ENCODE results near the gene CRPPA. TPM values are rescaled to one million over a fixed set of nuclear protein-coding genes. Genes with fewer than 3 reads are reported as not detected.

Gene CRPPA
- total RNA-seq, 1 donor from 2014 or later = 3.9 TPM

DNA sequence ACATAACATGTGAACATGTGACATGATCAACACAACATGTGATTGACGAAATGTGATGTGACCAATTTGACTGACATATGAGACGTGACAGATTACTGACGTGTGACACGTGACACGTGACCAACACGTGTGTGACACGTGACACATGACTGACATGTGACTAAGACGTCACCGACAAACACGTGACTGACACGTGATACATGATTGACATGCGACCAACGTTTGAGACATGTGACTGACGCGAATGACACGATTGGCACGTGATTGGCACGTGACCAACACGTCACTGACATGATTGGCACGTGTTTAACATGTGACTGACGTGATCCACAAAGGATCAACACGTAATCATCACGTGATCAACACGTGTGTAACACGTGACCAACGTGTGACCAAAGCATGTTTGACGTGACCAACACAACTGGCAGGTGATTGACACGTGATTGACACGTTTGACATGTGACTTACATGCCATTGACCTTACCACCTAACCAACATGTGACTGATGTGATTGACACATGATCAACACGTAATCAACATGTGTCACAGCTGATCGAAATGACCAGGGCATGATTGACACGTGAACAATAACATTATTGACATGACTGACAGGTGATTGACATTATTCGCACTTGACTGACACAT, 23.7 kb downstream of the CRPPA start:
- DNase-seq (ENCODE audit: low read depth) (no peak), FAIRE-seq (no peak)
- Histone ChIP-seq H3K79me2 (ENCODE audit: insufficient read depth, low read length) (no peaks in the 10 kb centered on the region), H3K9ac (ENCODE audit: low read length) (no peak overlapping the region), H3K36me3 (ENCODE audit: insufficient read depth, low read length) (no peaks in the 10 kb centered on the region), H3K4me3 (ENCODE audit: insufficient read depth, low read depth, low read length) (no peak overlapping the region), H3K27me3 (ENCODE audit: insufficient read depth, low read length) (no peaks in the 10 kb centered on the region), H4K20me1 (ENCODE audit: insufficient read depth, low read length) (no peaks in the 10 kb centered on the region), H3K4me1 (ENCODE audit: insufficient read depth, low read length) (no peaks in the 10 kb centered on the region), H3K4me2 (ENCODE audit: low read length) (no peak overlapping the region), H2AFZ (ENCODE audit: low read depth, low read length) (no peak overlapping the region), H3K9me3 (ENCODE audit: insufficient read depth, low read depth, low read length) (peaks cover 41% of the 10 kb centered on the region), H3K27ac (ENCODE audit: low read depth, low read length) (no peak overlapping the region)
- H3K4me3 Mint-ChIP-seq (ENCODE audit: unreplicated experiment) = no peak overlapping the region
- H3K27ac Mint-ChIP-seq (ENCODE audit: unreplicated experiment) = no peak overlapping the region
- no peak for TF ChIP-seq EZH2 (IDR thresholded peaks at IDR 0.05; ENCODE audit: insufficient read depth, low read length)
- TF ChIP-seq, protein P1, sequence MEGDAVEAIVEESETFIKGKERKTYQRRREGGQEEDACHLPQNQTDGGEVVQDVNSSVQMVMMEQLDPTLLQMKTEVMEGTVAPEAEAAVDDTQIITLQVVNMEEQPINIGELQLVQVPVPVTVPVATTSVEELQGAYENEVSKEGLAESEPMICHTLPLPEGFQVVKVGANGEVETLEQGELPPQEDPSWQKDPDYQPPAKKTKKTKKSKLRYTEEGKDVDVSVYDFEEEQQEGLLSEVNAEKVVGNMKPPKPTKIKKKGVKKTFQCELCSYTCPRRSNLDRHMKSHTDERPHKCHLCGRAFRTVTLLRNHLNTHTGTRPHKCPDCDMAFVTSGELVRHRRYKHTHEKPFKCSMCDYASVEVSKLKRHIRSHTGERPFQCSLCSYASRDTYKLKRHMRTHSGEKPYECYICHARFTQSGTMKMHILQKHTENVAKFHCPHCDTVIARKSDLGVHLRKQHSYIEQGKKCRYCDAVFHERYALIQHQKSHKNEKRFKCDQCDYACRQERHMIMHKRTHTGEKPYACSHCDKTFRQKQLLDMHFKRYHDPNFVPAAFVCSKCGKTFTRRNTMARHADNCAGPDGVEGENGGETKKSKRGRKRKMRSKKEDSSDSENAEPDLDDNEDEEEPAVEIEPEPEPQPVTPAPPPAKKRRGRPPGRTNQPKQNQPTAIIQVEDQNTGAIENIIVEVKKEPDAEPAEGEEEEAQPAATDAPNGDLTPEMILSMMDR (IDR thresholded peaks at IDR 0.05; ENCODE audit: insufficient read depth, low read depth, low read length) = no peak
- no peaks in the 10 kb centered on the region for H3K27me3 Mint-ChIP-seq (ENCODE audit: low read depth, unreplicated experiment)
- peaks cover 23% of the 10 kb centered on the region for H3K36me3 Mint-ChIP-seq (ENCODE audit: low read depth, unreplicated experiment)
- H3K9me3 Mint-ChIP-seq (ENCODE audit: unreplicated experiment) = peaks cover 31% of the 10 kb centered on the region
- no peaks in the 10 kb centered on the region for H3K4me1 Mint-ChIP-seq (ENCODE audit: low read depth, unreplicated experiment)

DNA sequence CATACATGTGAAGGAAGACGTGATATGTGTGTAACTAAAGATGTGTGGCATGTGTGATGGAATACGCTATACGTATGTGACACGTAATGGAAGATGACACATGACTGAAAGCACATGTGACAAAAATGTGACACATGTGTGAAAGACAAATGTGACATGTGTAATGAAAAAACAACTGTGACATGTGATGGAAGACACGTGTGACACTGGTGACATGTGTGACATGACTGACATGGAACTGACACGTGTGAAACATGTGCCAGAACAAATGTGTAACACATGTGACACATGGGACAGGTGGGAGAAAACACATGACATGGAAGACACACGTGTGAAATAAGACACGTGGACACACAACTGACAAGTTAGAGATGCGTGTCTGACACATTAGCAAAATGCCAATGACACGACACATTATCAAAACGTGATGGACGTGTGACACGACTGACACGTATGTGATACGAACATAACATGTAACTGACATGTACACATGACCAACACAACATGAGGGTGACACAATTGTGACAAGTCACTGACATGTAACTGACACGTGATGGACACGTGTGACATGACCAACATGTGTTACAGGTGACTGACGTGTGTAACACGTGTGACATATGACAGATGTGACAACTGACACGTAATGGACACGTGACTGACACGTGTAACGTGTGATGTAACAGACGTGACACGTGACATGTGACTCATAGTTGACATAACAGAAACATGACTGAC, 24.4 kb downstream of the CRPPA start:
- Histone ChIP-seq H3K9me3 (ENCODE audit: insufficient read depth, low read depth, low read length) (peaks cover 41% of the 10 kb centered on the region), H3K4me1 (ENCODE audit: insufficient read depth, low read length) (no peaks in the 10 kb centered on the region), H3K4me3 (ENCODE audit: insufficient read depth, low read depth, low read length) (no peak overlapping the region), H3K79me2 (ENCODE audit: insufficient read depth, low read length) (no peaks in the 10 kb centered on the region), H3K27me3 (ENCODE audit: insufficient read depth, low read length) (no peaks in the 10 kb centered on the region), H4K20me1 (ENCODE audit: insufficient read depth, low read length) (no peaks in the 10 kb centered on the region), H2AFZ (ENCODE audit: low read depth, low read length) (no peak overlapping the region), H3K27ac (ENCODE audit: low read depth, low read length) (no peak overlapping the region), H3K4me2 (ENCODE audit: low read length) (no peak overlapping the region), H3K9ac (ENCODE audit: low read length) (no peak overlapping the region), H3K36me3 (ENCODE audit: insufficient read depth, low read length) (no peaks in the 10 kb centered on the region)
- no peak overlapping the region for H3K27ac Mint-ChIP-seq (ENCODE audit: unreplicated experiment)
- TF ChIP-seq, protein P1 (IDR thresholded peaks at IDR 0.05; ENCODE audit: insufficient read depth, low read depth, low read length) = no peak
- no peaks in the 10 kb centered on the region for H3K4me1 Mint-ChIP-seq (ENCODE audit: low read depth, unreplicated experiment)
- no peaks in the 10 kb centered on the region for H3K27me3 Mint-ChIP-seq (ENCODE audit: low read depth, unreplicated experiment)
- no peak overlapping the region for H3K4me3 Mint-ChIP-seq (ENCODE audit: unreplicated experiment)
- peak; percentile 32 for FAIRE-seq
- DNase-seq (ENCODE audit: low read depth) = peak; percentile 4
- peaks cover 31% of the 10 kb centered on the region for H3K9me3 Mint-ChIP-seq (ENCODE audit: unreplicated experiment)
- H3K36me3 Mint-ChIP-seq (ENCODE audit: low read depth, unreplicated experiment) = peaks cover 23% of the 10 kb centered on the region

DNA sequence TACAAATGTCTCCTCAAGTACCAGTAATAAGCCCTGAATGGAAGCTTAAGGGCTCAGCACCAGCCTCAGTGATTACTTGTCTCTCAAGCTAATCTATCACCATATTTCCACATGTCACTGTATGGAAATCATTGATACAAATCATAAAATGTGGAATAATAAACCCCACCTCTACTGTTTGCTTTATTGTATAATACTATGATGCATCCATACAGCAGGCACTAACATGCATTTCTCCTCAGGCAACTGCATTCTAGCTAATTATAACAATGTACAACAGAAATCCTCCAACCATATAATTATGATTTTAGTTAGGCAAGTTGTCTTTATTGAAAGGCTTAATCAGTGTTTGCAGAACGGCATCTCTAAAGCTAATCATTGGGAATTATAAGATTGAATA, 26.2 kb downstream of the CRPPA start:
- Histone ChIP-seq H3K27ac (ENCODE audit: low read depth, low read length) (no peak overlapping the region), H3K4me1 (ENCODE audit: insufficient read depth, low read length) (no peaks in the 10 kb centered on the region), H3K27me3 (ENCODE audit: insufficient read depth, low read length) (no peaks in the 10 kb centered on the region), H3K4me2 (ENCODE audit: low read length) (no peak overlapping the region), H3K9me3 (ENCODE audit: insufficient read depth, low read depth, low read length) (peaks cover 36% of the 10 kb centered on the region), H3K79me2 (ENCODE audit: insufficient read depth, low read length) (no peaks in the 10 kb centered on the region), H3K9ac (ENCODE audit: low read length) (no peak overlapping the region), H3K36me3 (ENCODE audit: insufficient read depth, low read length) (no peaks in the 10 kb centered on the region), H4K20me1 (ENCODE audit: insufficient read depth, low read length) (no peaks in the 10 kb centered on the region), H3K4me3 (ENCODE audit: insufficient read depth, low read depth, low read length) (no peak overlapping the region), H2AFZ (ENCODE audit: low read depth, low read length) (no peak overlapping the region)
- H3K27me3 Mint-ChIP-seq (ENCODE audit: low read depth, unreplicated experiment) = no peaks in the 10 kb centered on the region
- no peak overlapping the region for H3K4me3 Mint-ChIP-seq (ENCODE audit: unreplicated experiment)
- peaks cover 27% of the 10 kb centered on the region for H3K9me3 Mint-ChIP-seq (ENCODE audit: unreplicated experiment)
- TF ChIP-seq, protein P1 (IDR thresholded peaks at IDR 0.05; ENCODE audit: insufficient read depth, low read depth, low read length) = no peak
- TF ChIP-seq EZH2 (IDR thresholded peaks at IDR 0.05; ENCODE audit: insufficient read depth, low read length) = no peak
- H3K36me3 Mint-ChIP-seq (ENCODE audit: low read depth, unreplicated experiment) = peaks cover 19% of the 10 kb centered on the region
- FAIRE-seq (no peak), DNase-seq (ENCODE audit: low read depth) (no peak)
- no peak overlapping the region for H3K27ac Mint-ChIP-seq (ENCODE audit: unreplicated experiment)
- no peaks in the 10 kb centered on the region for H3K4me1 Mint-ChIP-seq (ENCODE audit: low read depth, unreplicated experiment)
